ENCODE results near the gene NOP14. TPM values are rescaled to one million over a fixed set of nuclear protein-coding genes. Genes with fewer than 3 reads are reported as not detected.

Gene NOP14
- total and polyA plus RNA-seq, 2 of the 8 experiments (the other 6 are each of a cell fraction or from before 2014, with no cell fraction given), result 8.6 to 45.3 TPM

DNA sequence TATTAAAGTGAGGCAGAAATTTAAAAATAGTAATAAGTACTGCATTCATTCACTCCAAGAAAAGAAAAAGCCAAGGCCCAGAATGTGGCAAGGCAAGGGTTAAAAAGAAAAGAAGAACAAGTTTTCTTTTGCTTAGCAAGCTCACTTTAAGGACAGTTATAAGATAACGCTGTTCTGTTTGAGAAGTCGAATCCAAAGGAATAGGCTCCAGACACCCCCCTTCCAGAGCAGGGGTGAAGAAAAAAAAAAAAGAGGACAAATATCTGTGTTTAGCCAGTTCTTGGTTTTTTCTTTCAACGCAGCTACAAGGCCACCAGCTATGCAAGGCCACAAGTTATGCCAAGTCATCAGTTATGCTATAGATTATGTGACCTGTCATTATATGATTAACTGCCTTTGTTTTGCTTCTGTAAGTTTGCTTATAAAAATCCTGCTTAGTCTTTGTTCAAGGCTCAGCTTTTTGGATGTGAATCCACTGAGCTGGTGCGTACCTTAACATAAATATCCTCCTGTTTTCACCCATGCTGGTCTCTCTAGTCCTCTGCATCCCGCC lies 1.6 kb upstream of the NOP14 start (continued):
- TF ChIP-seq TAF7 (optimal IDR thresholded peaks at IDR 0.05; ENCODE audit: borderline replicate concordance, low read depth, low read length), result no peak
